Activated effector memory CD4-positive, alpha-beta T cell treated with Interleukin-2 at 50 U/mL for 16 hours (primary cell): Measurements from ENCODE around the gene CLN6.
"Not testable (repeated sequence)": the region's sequence is repeated elsewhere in the genome, so short reads cannot be mapped to it uniquely, and the experiment has no call there.

ENCODE experiments used
- DNase-seq: peaks from one replicate; pipeline ENCODE4 v3.0.0-alpha.2; 2020

CLN6 gene

GRCh38 chr15:68252925-68253534 is 23.5 kb upstream of the CLN6 start:
- no peak for DNase-seq

GRCh38 chr15:68249058-68249713 is 19.7 kb upstream of the CLN6 start:
- no peak for DNase-seq

- DNase-seq: no peak
Observed at GRCh38 chr15:68244235-68244634, 14.7 kb upstream of the CLN6 start.

- no peak for DNase-seq
Observed at GRCh38 chr15:68241088-68241935, 11.8 kb upstream of the CLN6 start.

GRCh38 chr15:68239025-68239424 is 9.5 kb upstream of the CLN6 start:
- DNase-seq: no peak

- DNase-seq: no peak
Observed at GRCh38 chr15:68235022-68235421, 5.5 kb upstream of the CLN6 start.

- not testable (repeated sequence) for DNase-seq
Observed at GRCh38 chr15:68234520-68234919, 5.0 kb upstream of the CLN6 start.

- no peak for DNase-seq
Observed at GRCh38 chr15:68234060-68234459, 4.5 kb upstream of the CLN6 start.

GRCh38 chr15:68232937-68233336 is 3.4 kb upstream of the CLN6 start:
- DNase-seq: no peak

- DNase-seq: no peak
Observed at GRCh38 chr15:68232449-68232848, 2.9 kb upstream of the CLN6 start.

- DNase-seq: no peak
Observed at GRCh38 chr15:68231102-68231818, 1.7 kb upstream of the CLN6 start.

GRCh38 chr15:68230157-68231100 is 901 bp upstream of the CLN6 start:
- no peak for DNase-seq

- no peak for DNase-seq
Observed at GRCh38 chr15:68228971-68229385, 550 bp downstream of the CLN6 start.

- no peak for DNase-seq
Observed at GRCh38 chr15:68228143-68228970, 1.2 kb downstream of the CLN6 start.

- no peak for DNase-seq
Observed at GRCh38 chr15:68227643-68228142, 1.8 kb downstream of the CLN6 start.

- DNase-seq: not testable (repeated sequence)
Observed at GRCh38 chr15:68225442-68225841, 4.1 kb downstream of the CLN6 start.

- DNase-seq: no peak
Observed at GRCh38 chr15:68224546-68225250, 4.8 kb downstream of the CLN6 start.

- DNase-seq: no peak
Observed at GRCh38 chr15:68224108-68224507, 5.4 kb downstream of the CLN6 start.

GRCh38 chr15:68223171-68223570 is 6.4 kb downstream of the CLN6 start:
- DNase-seq: no peak

GRCh38 chr15:68222432-68222743 is 7.1 kb downstream of the CLN6 start:
- not testable (repeated sequence) for DNase-seq
